GM18508 (cell line): ENCODE results near the gene PLOD3.

ENCODE experiments used
- ATAC-seq: cut with Tn5 transposase; IDR thresholded peaks from one replicate; pipeline ENCODE4 v1.9.1; 2021; ENCODE audit warnings: moderate number of reproducible peaks; ENCODE audit not compliant: insufficient read depth, unreplicated experiment

Gene PLOD3

GRCh38 chr7:101186194-101186593 is 31.2 kb downstream of the PLOD3 start:
- ATAC-seq, result no peak

- no peak for ATAC-seq
Measured at GRCh38 chr7:101185258-101185839, 32.0 kb downstream of the PLOD3 start.

- ATAC-seq, result no peak
Measured at GRCh38 chr7:101180130-101180755, 37.1 kb downstream of the PLOD3 start, which contains the start of gene NAT16. Gene NAT16, minus strand, starts transcription at chr7:101180293. Its CDS starts 5,486 bp downstream, at chr7:101174807.

GRCh38 chr7:101179713-101180112 is 37.7 kb downstream of the PLOD3 start:
- ATAC-seq, result no peak

GRCh38 chr7:101179117-101179516 is 38.3 kb downstream of the PLOD3 start:
- ATAC-seq, result no peak

- no peak for ATAC-seq
Measured at GRCh38 chr7:101177644-101178043, 39.7 kb downstream of the PLOD3 start.

GRCh38 chr7:101175664-101176063 is 41.7 kb downstream of the PLOD3 start:
- ATAC-seq, result no peak

GRCh38 chr7:101174322-101174854 is 43.0 kb downstream of the PLOD3 start:
- ATAC-seq, result no peak

GRCh38 chr7:101173752-101174244 is 43.6 kb downstream of the PLOD3 start:
- no peak for ATAC-seq

GRCh38 chr7:101172854-101173751 is 44.3 kb downstream of the PLOD3 start:
- ATAC-seq, result no peak

- ATAC-seq, result no peak
Measured at GRCh38 chr7:101172005-101172853, 45.2 kb downstream of the PLOD3 start.

- ATAC-seq, result no peak
Measured at GRCh38 chr7:101171442-101171837, 45.9 kb downstream of the PLOD3 start.

- no peak for ATAC-seq
Measured at GRCh38 chr7:101170617-101171441, 46.6 kb downstream of the PLOD3 start.

GRCh38 chr7:101169838-101170551 is 47.4 kb downstream of the PLOD3 start:
- no peak for ATAC-seq

GRCh38 chr7:101169110-101169837 is 48.1 kb downstream of the PLOD3 start:
- ATAC-seq, result no peak

- no peak for ATAC-seq
Measured at GRCh38 chr7:101168412-101169049, 48.9 kb downstream of the PLOD3 start.
